VCaP (cell line): Measurements from ENCODE around the gene GALNT18.

ENCODE experiments used
- H3K27ac ChIP-seq: fragments of 450-650 bp; 2 replicates; pipeline ENCODE4 v1.5.1; 2017
- CTCF ChIP-seq: fragments of 450-650 bp; conservative IDR thresholded peaks from 2 replicates; pipeline ENCODE4 v1.5.1; 2017; ENCODE audit warnings: mild to moderate bottlenecking, moderate library complexity

Gene GALNT18

GRCh38 chr11:11400635-11401232 is 221.1 kb downstream of the GALNT18 start:
- no peak for TF ChIP-seq CTCF

GRCh38 chr11:11400121-11400520 is 221.7 kb downstream of the GALNT18 start:
- TF ChIP-seq CTCF: no peak
- no peak overlapping the region for H3K27ac ChIP-seq

More at GRCh38 chr11:11400635-11401232, 221.1 kb downstream of the GALNT18 start:
- H3K27ac ChIP-seq: no peak overlapping the region

DNA sequence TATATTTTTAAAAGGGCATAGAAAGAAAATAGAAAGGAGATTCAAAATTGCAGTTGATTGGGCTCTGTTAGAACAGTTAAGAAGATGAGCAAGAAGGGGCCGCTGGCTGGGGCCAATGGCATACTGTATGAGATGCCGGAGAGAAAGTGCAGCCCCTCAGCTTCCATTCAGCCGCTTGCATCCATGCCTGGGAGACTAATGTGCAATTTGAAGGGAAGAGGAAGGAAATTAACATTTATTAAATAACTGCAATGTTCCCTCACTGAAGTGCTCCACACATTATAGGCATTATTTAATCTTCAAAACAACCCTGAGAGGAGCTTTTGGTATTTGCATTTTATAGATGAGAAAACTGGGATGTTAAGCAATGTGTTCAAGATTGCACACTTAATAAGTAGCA is 224.0 kb downstream of the GALNT18 start:
- TF ChIP-seq CTCF: no peak
- no peak overlapping the region for H3K27ac ChIP-seq

GRCh38 chr11:11397036-11397415 is 224.8 kb downstream of the GALNT18 start:
- H3K27ac ChIP-seq: no peak overlapping the region

DNA sequence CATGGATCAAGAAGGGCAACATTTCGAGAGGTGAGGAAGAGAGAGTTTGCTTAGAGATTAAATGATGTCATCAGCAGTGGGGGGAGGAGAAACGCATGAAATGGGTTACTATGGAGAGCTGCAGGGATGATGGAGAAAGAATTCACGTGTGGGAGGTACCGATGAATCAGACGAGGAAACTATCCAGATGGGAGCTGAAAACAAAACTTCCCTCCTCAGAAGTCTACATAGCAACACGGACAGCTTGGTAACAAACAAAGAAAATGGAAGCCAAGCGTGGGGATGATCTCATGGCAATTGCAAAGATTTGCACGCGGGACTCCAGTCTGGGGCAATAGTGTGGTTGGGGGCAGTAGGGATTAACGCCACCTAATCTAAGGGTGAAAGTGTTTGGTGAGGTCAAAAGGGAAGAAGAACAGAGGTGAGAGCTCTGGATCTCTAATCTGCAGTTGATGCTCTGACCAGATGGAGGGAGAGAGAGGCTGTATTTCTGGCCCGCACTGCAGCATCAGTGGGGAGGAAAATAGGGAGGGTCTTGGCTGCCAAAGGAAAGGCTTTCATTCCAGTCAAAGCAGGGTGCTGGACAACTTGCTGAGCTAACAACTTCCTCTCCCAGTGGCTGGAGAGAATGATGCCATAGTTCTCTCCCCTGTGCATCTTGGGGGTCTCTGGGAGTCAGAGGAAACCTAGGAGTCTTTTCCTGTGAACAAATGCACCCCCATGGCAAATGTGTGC is 225.3 kb downstream of the GALNT18 start:
- TF ChIP-seq CTCF: no peak
- no peak overlapping the region for H3K27ac ChIP-seq

More at GRCh38 chr11:11397036-11397415, 224.8 kb downstream of the GALNT18 start:
- no peak for TF ChIP-seq CTCF

GRCh38 chr11:11395126-11395525 is 226.7 kb downstream of the GALNT18 start:
- H3K27ac ChIP-seq: no peak overlapping the region
- TF ChIP-seq CTCF: no peak

DNA sequence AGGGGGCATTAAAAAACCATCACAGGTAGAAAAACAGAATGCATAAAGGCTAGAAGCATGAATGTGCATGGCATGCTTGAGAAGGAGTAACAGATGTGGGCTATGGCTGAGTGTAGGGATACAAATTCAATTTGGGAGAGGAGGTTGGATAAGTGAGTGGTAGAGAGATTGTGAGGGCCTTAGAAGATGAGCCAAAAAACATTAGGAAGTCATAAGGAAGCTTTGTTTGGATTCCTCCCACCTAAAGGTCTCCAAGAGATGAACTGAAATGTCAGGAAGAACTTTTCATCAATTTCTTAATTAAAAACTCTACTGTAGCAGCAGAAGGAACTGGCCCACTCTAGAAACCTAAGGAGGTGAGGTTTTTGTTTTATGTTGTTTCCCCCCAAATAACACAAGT is 227.6 kb downstream of the GALNT18 start:
- H3K27ac ChIP-seq: no peak overlapping the region
- TF ChIP-seq CTCF: no peak
